ENCODE data around the gene HSPA1A. TPM values are rescaled to one million over a fixed set of nuclear protein-coding genes. Genes with fewer than 3 reads are reported as not detected.
"Not testable (repeated sequence)": the region's sequence is repeated elsewhere in the genome, so short reads cannot be mapped to it uniquely, and the experiment has no call there.

Gene HSPA1A
- total RNA-seq, 1 donor from 2014 or later = 28.1 TPM

- Mint-ChIP-seq H3K27me3 (no peaks in the 10 kb centered on the region), H3K27ac (peak overlapping the region; percentile 89), H3K36me3 (ENCODE audit: low read depth) (peaks cover 32% of the 10 kb centered on the region), H3K4me1 (peaks cover 51% of the 10 kb centered on the region), H3K4me3 (peak overlapping the region; percentile 62), H3K9me3 (no peaks in the 10 kb centered on the region)
- TF ChIP-seq CTCF (IDR thresholded peaks at IDR 0.05) = no peak
- ATAC-seq (ENCODE audit: low read depth) (no peak), DNase-seq (no peak)
- intact Hi-C loops (cut with micrococcal nuclease) = loop anchor here (2.0 kb wide), 1 partner anchor 17 kb away; the partner anchor contains the start of genes HSPA1A and HSPA1L
- ChIA-PET CTCF (interaction anchor here (1.5 to 2.9 kb wide), 4 partner anchors 9 to 246 kb away, joined by 3 to 20 read pairs (median 6); partner anchors contain the start of genes CLIC1 and LSM2), POLR2A (interaction anchor here (0.6 to 5.9 kb wide), 6 partner anchors 8 to 133 kb away, joined by 3 to 103 read pairs (median 5); partner anchors contain the start of genes CLIC1, LSM2 and MSH5)
Observed at GRCh38 chr6:31797588-31797987, 17.8 kb upstream of the HSPA1A start.

- DNase-seq (no peak), ATAC-seq (ENCODE audit: low read depth) (no peak)
- H3K36me3 Mint-ChIP-seq (ENCODE audit: low read depth) = peaks cover 31% of the 10 kb centered on the region
- H3K4me1 Mint-ChIP-seq = peaks cover 33% of the 10 kb centered on the region
- TF ChIP-seq CTCF (IDR thresholded peaks at IDR 0.05) = no peak
- intact Hi-C loops (cut with micrococcal nuclease) = no loop called here
- H3K9me3 Mint-ChIP-seq = no peaks in the 10 kb centered on the region
- no peaks in the 10 kb centered on the region for H3K27me3 Mint-ChIP-seq
- ChIA-PET POLR2A (interaction anchor here (0.5 to 5.9 kb wide), 5 partner anchors 23 to 233 kb away, joined by 3 to 103 read pairs (median 4); partner anchors contain the start of genes CLIC1 and MSH5), CTCF (interaction anchor here (1.5 kb wide), 1 partner anchor 9 kb away, joined by 5 read pairs; no protein-coding TSS in a partner anchor)
- no peak overlapping the region for H3K27ac Mint-ChIP-seq
- no peak overlapping the region for H3K4me3 Mint-ChIP-seq
Observed at GRCh38 chr6:31799781-31800180, 15.6 kb upstream of the HSPA1A start.

GRCh38 chr6:31801031-31801927, 14.1 kb upstream of the HSPA1A start:
- Mint-ChIP-seq H3K4me1 (peaks cover 31% of the 10 kb centered on the region), H3K36me3 (ENCODE audit: low read depth) (peaks cover 26% of the 10 kb centered on the region)
- DNase-seq; H3K4me3 Mint-ChIP-seq; H3K9me3 Mint-ChIP-seq; H3K27ac Mint-ChIP-seq; ATAC-seq (ENCODE audit: low read depth); intact Hi-C loops (cut with micrococcal nuclease); H3K27me3 Mint-ChIP-seq: not testable (repeated sequence)
- POLR2A ChIA-PET = interaction anchor here (1.0 kb wide), 1 partner anchor 39 kb away, joined by 3 read pairs; no protein-coding TSS in a partner anchor
- CTCF ChIA-PET = interaction anchor here (1.5 kb wide), 1 partner anchor 10 kb away, joined by 5 read pairs; no protein-coding TSS in a partner anchor

- Mint-ChIP-seq H3K36me3 (ENCODE audit: low read depth) (peaks cover 25% of the 10 kb centered on the region), H3K9me3 (no peaks in the 10 kb centered on the region), H3K27ac (peak overlapping the region; percentile 89), H3K27me3 (no peaks in the 10 kb centered on the region), H3K4me1 (peaks cover 16% of the 10 kb centered on the region), H3K4me3 (peak overlapping the region; percentile 94)
- intact Hi-C loops (cut with micrococcal nuclease) = loop anchor here (1.0 kb wide), 4 partner anchors 11 to 154 kb away; partner anchors contain the start of genes BAG6 and VARS1
- ATAC-seq (ENCODE audit: low read depth) (peak; percentile 10), DNase-seq (no peak)
- CTCF ChIA-PET = interaction anchor here (1.4 to 2.3 kb wide), 3 partner anchors 10 to 79 kb away, joined by 6 to 20 read pairs (median 9); partner anchors contain the start of gene VARS1
- TF ChIP-seq CTCF (IDR thresholded peaks at IDR 0.05) = no peak
- POLR2A ChIA-PET = interaction anchor here (0.6 to 3.1 kb wide), 30 partner anchors 9 to 426 kb away, joined by 3 to 62 read pairs (median 6); partner anchors contain the start of genes ABHD16A, BAG6, C6orf47 and CLIC1
Observed at GRCh38 chr6:31805939-31806469, 9.3 kb upstream of the HSPA1A start.

All from activated B cell treated with CpG ODN at 0.5 μM for 24 hours (primary cell).